LHCN-M2 (cell line): ENCODE measurements around the gene NUAK1. TPM values are rescaled to one million over a fixed set of nuclear protein-coding genes. Genes with fewer than 3 reads are reported as not detected.
A peak's percentile ranks its signal among the peaks of the same experiment; 100 is the strongest.
"Not testable (repeated sequence)": the region's sequence is repeated elsewhere in the genome, so short reads cannot be mapped to it uniquely, and the experiment has no call there.

Source experiments
- DNase-seq: peaks from one replicate; pipeline ENCODE4 v3.0.0-alpha.2; 2012; ENCODE audit warnings: low read depth
- total RNA-seq: library from RNA; depleted of rRNA; stranded (reverse); fragments of >200 nt; gene quantifications from 2 replicates; pipeline ENCODE4 v1.2.3, GENCODE V29; 2014; rRNA removed

Gene NUAK1
- total RNA-seq, 1 experiment from 2014 or later, result 6.0 TPM

DNA sequence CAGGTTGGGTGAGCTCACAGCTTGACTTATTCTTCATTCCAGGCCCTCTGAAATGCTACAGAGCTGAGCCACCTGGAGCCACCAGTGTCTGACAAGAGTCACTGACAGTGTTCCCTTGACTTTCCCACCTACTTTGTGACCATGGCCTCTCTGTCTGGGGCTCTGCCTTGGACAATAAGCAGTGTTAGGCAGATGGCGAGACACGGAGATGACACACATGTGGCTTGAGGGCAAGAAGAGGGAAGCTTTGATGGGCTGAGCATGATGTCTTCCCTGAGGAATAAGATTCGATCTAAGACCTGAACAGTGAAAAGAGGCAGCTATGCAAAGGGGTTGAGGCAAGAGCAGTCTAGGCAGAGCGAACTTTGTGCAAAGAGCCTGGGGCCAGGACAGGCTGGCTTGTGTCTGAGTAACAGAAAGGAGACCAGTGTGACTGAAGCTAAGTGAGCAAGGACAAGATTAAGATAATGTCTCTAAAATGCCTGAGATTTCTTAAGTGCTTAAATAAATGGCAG is 105.5 kb downstream of the NUAK1 start:
- no peak for DNase-seq

DNA sequence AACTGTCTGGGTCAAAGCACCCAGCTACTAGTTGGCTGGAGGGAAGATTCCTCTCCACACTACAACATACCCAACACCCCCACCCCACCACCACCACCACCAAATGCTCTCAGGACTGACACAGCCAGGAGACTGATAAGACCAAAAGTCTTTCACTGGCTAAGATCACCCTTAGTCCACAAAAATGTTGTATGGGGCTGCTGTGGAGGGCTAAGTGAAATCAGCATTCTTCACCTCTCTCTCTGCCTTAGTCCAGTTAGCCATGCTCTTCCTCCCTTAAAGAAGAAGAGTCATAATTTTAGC is 106.2 kb downstream of the NUAK1 start:
- DNase-seq, result no peak

DNA sequence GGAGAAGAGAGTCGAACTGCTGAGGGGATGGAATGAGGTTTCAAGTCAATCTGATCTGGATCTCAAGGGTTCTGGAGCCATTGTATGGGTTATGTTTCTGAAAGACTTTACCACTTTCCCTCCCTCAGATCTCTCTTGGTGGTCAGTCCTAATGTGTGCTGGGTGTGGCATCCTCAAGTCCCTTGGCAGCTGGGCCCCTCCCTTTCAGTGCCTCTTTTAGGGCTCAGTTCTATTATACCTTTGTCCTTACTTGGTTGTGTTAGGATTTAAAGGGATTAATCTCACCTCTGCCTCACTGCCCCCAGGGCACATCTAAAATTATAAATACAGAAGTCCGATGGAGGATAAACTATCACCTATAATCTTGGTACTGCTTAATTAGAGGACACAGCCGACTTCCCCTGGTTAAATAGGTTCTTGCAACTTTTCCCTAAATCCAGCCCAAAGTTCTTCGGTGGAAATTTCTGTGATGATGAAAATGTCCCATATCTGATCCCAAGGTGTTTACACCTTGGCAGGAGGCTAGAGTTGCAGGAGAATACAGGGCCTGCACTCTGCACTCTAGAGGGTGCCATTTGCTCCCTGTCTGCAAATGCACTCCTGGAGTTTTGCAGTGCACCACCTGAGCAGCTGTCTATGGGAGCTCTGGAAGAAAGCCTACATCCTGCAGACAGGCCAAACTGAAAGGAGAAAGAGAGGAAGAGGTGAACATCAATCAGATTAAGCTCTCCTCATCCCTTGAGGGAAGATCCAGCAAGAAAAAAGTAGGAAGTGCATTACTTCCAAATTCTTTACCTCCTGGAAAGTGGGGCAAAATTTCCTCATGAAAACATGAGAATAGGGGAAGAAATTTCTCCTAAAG is 106.8 kb downstream of the NUAK1 start:
- no peak for DNase-seq

DNA sequence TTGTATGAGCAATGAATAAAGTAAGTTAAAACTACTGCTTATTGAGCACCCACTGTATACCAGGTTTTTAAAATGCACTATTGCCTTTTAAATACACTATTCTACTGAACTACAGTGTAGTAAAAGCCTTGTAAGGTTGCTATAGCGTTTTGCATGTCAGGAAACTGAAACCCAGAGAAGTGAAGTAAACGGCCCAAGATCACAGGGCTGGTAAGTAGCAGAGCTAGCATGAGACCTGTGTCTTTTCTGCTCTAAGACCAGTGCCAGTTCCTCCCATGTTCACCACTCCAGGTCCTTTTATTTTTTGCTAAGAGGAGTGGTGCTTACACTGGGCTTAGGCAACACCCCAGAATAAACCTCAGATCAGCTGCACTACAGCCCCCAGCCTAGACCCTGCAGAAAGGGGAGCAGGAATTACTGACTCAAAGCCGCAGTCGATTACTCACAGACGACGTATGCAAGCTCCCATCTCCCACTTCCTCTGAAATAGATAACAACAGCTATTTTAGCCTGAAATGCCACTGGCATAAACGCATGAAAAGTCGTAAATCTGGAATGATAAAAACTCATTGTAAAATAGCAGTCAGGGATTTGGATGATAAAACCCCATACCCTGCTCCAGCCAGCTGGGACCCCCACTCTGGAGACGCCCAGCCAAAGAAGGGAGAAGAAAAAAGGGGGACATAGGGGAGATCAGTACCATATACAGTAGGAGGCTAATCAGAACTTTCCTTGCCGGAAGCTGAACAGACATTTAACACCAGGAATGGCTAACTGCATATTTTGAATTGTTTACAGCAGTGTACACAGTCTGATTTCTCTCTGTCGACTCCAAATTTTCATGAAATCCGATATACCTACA is 108.3 kb downstream of the NUAK1 start:
- peak; percentile 88 for DNase-seq

DNA sequence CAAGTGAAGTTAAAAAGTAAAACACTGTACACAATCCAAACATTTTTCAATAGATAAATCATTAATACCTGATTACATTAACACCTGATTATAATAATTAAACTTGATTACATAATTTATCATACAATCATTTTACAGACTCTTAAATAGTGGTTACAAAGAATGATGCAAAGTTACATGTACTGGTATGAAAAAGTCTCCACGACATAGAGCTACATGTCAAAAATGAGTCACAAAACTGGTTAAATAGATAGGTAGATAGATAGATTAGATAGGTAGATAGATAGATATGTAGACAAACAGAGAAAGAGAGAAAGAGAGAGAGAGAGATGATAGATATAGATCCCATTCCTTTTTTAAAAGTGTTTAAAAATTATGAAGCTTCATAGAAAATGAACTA is 109.2 kb downstream of the NUAK1 start:
- DNase-seq, result no peak

DNA sequence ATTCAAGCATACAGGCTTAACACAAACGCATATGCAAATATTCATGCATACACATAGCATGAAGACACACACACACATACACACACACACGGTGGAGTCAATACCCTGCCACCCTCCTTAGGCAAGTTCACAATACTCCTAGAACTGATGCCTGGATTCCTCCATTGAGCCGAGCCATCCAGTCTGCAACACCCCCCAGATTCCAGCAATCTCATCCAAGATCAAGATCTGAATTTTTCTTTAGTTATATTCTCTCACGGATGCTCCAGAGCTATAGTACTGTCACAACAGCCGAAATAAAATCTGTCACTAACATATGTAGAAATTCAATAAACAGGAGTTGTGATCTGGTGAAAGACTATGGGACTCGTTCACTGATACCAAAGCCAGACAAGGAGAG is 110.8 kb downstream of the NUAK1 start:
- DNase-seq, result no peak

DNA sequence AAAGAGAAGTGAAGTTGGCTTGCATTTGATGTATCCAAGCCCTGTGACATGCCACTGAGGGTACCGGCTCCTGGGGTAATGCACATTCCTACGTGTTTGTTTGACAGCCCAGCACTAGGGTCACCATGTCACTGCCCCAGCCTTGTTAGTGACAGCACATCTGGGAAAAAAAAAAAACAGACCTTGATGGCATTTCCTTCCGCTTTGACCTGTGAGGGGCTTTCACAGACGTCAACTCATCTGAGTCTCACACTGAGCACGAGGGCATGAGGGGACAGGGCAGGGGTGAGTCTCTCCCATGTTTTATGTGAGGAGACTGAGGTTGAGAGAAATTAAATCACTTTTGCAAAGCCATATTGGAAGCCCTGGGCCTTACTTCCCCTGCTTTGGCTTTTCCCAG is 111.5 kb downstream of the NUAK1 start:
- no peak for DNase-seq

DNA sequence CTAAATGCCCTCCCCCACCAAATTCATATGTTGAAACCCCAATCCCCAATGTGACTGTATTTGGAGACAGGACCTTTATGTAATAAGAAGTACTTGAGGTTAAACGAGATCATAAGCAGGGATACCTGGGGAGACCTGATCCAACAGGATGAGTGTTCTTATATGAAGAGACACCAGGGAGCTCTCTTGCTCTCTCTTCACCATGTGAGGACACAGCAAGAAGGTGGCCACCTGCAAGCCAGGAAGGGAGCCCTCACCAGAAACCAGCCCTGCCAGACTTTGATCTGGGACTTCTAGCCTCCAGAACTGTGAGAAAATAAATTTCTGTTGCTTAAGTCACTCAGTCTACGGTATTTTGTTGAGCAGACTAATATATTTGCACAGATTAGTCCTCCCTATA is 113.6 kb downstream of the NUAK1 start:
- no peak for DNase-seq

DNA sequence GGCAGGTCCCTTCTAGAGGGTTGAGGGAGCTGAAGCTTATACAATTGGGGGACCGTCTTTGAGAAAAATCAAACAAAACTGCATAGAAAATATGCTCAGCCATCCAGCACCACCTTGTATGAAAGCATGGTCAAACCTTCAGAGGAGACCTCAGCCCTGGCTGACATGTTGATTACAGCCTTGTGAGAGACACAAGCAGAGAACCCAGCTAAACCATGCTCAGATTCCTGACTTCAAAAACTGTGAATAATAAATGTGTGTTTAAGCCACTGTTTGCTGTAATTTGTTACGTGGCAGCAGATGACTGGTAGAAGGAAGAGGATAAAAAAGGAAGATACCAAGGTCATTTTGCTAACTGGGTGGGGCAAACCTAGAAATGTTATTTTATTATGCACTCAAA is 115.7 kb downstream of the NUAK1 start:
- no peak for DNase-seq

DNA sequence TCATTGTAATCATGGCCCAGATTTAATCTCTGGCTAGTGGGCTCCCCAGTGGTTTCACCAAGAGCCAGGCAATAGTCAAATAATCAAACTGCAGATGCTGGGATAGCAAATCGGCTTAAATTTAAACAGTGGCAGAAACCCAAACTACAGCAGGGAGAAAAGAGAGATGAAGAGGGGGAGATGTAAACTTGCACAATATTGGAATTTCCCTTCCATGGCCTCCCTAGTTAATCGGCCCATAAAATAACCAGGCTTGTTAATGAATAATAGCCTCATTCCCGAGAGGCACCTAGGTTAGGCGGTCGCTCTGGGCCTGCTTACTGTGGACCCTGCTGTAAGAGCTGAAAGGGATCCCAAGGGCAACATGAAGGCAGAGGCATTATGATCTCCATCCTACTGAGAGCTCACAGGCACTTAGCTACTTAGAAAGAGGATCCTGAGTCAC is 116.2 kb downstream of the NUAK1 start:
- no peak for DNase-seq

DNA sequence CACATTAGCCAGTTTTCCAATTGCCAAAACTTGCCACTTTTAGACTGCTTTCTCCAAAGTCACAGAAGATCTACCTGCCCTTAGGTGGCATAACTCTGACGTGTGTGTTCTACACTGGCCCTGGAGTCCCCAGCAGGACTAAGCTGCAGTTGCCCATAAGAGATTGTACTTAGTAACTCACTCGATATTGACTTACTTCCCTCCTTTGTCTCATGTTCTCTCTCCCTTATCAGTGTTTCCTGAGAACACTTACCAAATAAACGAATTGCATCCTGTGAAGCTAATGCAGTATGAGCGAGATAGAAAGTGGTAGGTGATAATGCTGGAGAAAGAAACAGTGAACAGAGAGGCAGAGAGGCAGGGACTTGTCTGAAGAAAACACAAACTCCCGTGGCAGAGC is 117.2 kb downstream of the NUAK1 start:
- DNase-seq, result no peak

DNA sequence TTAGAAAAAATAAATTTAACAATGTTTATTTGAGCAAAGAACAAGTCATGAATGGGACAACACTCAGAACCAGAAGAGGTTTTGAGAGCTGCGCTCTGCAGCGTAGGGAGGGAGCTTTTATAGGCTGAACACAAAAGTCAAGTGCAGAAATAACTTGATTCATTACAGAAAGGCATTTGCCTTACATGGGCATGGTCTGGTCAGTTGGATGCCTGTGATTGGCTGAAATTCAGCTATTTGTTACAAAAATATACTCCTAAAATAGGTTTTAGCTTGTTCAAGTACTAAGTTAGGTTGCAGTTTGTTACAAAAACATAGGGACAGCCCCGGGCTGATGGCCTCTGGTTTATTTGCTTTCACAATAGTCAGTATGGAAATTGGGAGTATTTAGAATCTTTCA is 118.0 kb downstream of the NUAK1 start:
- no peak for DNase-seq

DNA sequence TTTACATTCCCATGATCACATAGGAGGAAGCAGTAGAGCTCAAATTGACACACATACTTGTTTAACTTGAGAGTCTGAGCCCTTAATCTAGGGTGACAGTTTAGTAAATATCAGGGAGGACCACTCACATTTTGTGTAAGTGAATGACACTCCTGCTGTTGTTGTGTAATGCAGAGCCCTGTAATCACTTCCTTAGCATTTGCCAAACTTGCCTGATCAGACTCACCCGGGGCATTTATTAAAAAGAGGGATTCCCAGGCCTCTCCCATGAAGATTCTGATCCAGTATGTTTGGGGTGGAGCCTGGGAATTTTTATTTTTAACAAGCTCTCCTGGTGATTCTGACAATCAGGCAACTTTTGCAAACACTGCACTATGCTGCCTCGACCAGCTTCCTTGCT is 119.6 kb downstream of the NUAK1 start:
- no peak for DNase-seq

DNA sequence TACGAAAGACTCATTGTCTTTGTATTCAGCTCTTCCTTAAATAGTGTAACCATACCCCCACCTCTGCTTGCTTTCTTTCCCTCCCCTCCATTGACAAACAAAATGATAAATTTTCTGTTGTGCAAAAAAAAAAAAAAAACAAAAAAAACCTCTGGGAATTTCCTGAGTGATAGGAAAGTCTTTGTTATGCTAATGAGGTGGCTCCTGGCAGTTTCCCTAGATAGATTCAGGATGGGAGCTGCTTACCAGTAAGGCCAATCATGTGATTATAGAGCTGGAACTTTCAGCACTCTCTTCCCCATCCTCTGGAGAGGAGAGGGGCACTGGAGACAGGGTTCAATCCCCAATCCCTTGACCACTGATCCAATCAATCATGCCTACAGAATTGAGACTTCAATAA is 120.5 kb downstream of the NUAK1 start:
- DNase-seq, result no peak

DNA sequence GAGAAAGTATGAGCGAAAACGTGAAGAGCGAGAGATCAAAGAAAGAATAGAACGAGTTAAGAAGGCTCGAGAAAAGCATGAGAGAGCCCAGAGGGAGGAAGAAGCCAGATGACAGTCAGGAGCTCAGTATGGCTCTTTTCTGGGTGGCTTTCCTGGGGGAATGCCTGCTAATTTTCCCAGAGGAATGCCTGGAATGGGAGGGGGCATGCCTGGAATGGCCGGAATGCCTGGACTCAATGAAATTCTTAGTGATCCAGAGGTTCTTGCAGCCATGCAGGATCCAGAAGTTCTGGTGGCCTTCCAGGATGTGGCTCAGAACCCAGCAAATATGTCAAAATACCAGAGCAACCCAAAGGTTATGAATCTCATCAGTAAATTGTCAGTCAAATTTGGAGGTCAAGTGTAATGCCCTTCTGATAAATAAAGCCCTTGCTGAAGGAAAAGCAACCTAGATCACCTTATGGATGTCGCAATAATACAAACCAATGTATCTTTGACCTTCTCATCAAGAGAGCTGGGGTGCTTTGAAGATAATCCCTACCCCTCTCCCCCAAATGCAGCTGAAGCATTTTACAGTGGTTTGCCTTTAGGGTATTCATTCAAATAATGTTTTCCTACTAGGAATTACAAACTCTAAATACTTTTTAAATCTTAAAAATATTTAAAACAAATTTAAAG is 122.0 kb downstream of the NUAK1 start:
- DNase-seq, result not testable (repeated sequence)

DNA sequence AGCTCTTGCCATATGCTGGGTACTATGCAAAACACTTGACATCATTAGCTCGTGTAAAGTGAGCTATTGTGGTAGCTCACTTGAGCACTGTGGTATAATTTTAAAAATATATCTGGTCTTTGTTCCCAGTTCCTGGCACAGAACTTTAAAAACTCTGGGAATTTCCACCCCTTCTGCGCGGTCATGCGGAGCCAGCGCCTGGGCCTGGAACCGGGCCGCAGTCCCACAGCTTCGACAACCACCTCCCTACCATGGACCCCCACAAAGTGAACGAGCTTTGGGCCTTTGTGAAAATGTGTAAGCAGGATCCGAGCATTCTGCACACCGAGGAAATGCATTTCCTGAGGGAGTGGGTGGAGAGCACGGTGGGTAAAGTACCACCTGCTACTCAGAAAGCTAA is 123.1 kb downstream of the NUAK1 start:
- no peak for DNase-seq

DNA sequence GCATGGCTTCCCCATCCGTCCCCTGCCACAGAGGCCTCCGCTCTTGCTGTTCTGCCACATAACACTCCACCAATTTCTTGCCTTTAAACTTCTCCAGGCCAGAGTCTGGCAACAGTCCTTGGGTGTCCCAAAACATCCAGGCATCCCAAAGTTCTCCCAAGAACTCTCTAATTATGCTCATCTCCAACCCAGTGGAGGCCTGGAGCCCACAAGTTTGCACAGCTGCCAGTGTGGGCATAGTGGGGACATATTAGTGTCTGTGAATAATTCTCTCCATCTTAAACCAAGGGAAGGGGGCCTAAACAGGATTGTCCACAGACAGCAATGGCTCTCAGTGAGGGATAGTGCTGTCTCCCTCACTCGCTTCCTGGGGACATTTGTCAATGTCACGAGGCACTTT is 124.8 kb downstream of the NUAK1 start:
- DNase-seq, result no peak

Other genes starting within 250 kb of the NUAK1 start
- gene CKAP4, start 109.1 kb upstream of the NUAK1 start, total RNA-seq, result 177 and 193 TPM in 2 replicates
- gene TCP11L2, start 163.8 kb upstream of the NUAK1 start, total RNA-seq, result 2.6 and 5.1 TPM in 2 replicates
- 10.6 and 13.3 TPM in 2 replicates for gene POLR3B, start 218.8 kb upstream of the NUAK1 start, total RNA-seq